Gastroesophageal sphincter (tissue), 4 donors: ENCODE results near the gene HMOX2. TPM values are rescaled to one million over a fixed set of nuclear protein-coding genes. Genes with fewer than 3 reads are reported as not detected.

Source experiments
- ATAC-seq: fragments of 150-250 bp; one replicate; pipeline ENCODE4 v1.9.1; 2016; ENCODE audit warnings: mild to moderate bottlenecking, moderate library complexity
- H3K27ac ChIP-seq, 4 donors: fragments of 200-600 bp; sonication (generic) in 3 of 4; 1 replicate in 3 of 4; 2 replicates in 1 of 4; pipeline ENCODE4 v1.5.1; 2016 to 2019
- H3K27me3 ChIP-seq: fragments of 200-600 bp; sonication (generic); one replicate; pipeline ENCODE4 v1.5.1; 2019
- H3K36me3 ChIP-seq, 2 donors: fragments of 200-600 bp; sonication (generic); one replicate each; pipeline ENCODE4 v1.5.1; 2019; ENCODE audit warnings: control low read depth in 1 of 2
- H3K4me1 ChIP-seq, 3 donors: fragments of 200-600 bp; sonication (generic); 1 replicate in 2 of 3; 2 replicates in 1 of 3; pipeline ENCODE4 v1.5.1; 2016 to 2019; ENCODE audit warnings: control low read depth in 2 of 3
- H3K4me3 ChIP-seq, 2 donors: fragments of 200-600 bp; sonication (generic); one replicate each; pipeline ENCODE4 v1.5.1; 2019; ENCODE audit warnings: mild to moderate bottlenecking in 1 of 2, moderate library complexity in 1 of 2
- H3K9me3 ChIP-seq, 3 donors: fragments of 200-600 bp; sonication (generic); one replicate each; pipeline ENCODE4 v1.5.1; 2017 to 2019; ENCODE audit warnings: control low read depth in 2 of 3
- EP300 ChIP-seq: sonication (generic); formaldehyde crosslinking; IDR thresholded peaks from one replicate; pipeline ENCODE4 v1.6.1; 2017; ENCODE audit warnings: antibody characterized with exemption, mild to moderate bottlenecking
- POLR2A ChIP-seq, 2 donors: fragments of 450-650 bp; IDR thresholded peaks; one replicate each; pipeline ENCODE4 v1.6.1; 2017; ENCODE audit warnings: antibody characterized with exemption in 2 of 2, mild to moderate bottlenecking in 2 of 2, moderate library complexity in 1 of 2
- POLR2AphosphoS5 ChIP-seq: sonication (generic); formaldehyde crosslinking; IDR thresholded peaks from one replicate; pipeline ENCODE4 v1.6.1; 2017; ENCODE audit warnings: antibody characterized with exemption
- WGBS, 2 donors: methylation state at CpG; one replicate each; pipeline ENCODE4 v1.1.5; 2018; ENCODE audit warnings: low coverage in 1 of 2; 5-methylcytosine and 5-hydroxymethylcytosine counted together
- total RNA-seq, 4 donors: library from RNA; depleted of rRNA; stranded (reverse); fragments of >200 nt; gene quantifications; one replicate each; pipeline ENCODE4 v1.1.0, GENCODE V29; 2016
- TF ChIP-seq, protein P1 (sequence below), 4 experiments: fragments of 200-600 bp in 2 of 4; fragments of 450-650 bp in 2 of 4; sonication (generic) in 1 of 4; IDR thresholded peaks; one replicate each; pipeline ENCODE4 v1.5.1; 2017 to 2019; ENCODE audit warnings: antibody characterized with exemption in 4 of 4, mild to moderate bottlenecking in 2 of 4, moderate library complexity in 2 of 4

HMOX2 gene
- total RNA-seq, 4 donors from 2014 or later = 26.3 to 66.3 (median 36.2) TPM

DNA sequence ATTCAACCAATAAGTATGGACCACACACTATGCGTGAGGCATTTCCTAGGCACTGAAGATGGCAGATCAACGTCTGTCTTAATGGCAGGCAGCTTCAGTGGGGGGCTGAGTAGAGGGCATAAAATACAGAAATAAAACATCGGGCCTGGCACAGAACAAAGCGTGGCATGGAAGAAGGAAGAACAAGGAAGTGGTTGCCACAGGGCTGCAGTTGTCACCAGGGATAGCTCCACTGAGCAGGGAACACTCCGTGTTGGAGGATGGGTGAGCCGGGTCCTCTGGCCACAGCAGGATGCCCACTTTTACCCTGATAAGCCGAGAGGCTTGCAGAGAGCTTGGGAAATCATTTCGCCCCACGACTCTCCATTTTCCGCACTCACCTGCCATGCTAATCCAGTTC is 56.0 kb downstream of the HMOX2 start:
- Histone ChIP-seq H3K36me3 (peaks cover 0 to 17% of the 10 kb centered on the region in 2 donors), H3K27me3 (no peaks in the 10 kb centered on the region), H3K4me3 (no peak overlapping the region), H3K27ac (no peak overlapping the region), H3K9me3 (no peaks in the 10 kb centered on the region), H3K4me1 (peaks cover 0 to 38% (median 5%) of the 10 kb centered on the region in 3 donors)
- WGBS, 2 donors = 93 to 98% methylated on average over 8 to 10 of the region's 10 CpGs
- no peak for ATAC-seq
- TF ChIP-seq POLR2AphosphoS5 (no peak), EP300 (no peak), POLR2A (IDR thresholded peaks at IDR 0.05) (no peak)
- TF ChIP-seq, protein P1, sequence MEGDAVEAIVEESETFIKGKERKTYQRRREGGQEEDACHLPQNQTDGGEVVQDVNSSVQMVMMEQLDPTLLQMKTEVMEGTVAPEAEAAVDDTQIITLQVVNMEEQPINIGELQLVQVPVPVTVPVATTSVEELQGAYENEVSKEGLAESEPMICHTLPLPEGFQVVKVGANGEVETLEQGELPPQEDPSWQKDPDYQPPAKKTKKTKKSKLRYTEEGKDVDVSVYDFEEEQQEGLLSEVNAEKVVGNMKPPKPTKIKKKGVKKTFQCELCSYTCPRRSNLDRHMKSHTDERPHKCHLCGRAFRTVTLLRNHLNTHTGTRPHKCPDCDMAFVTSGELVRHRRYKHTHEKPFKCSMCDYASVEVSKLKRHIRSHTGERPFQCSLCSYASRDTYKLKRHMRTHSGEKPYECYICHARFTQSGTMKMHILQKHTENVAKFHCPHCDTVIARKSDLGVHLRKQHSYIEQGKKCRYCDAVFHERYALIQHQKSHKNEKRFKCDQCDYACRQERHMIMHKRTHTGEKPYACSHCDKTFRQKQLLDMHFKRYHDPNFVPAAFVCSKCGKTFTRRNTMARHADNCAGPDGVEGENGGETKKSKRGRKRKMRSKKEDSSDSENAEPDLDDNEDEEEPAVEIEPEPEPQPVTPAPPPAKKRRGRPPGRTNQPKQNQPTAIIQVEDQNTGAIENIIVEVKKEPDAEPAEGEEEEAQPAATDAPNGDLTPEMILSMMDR (IDR thresholded peaks at IDR 0.05) = no peak

DNA sequence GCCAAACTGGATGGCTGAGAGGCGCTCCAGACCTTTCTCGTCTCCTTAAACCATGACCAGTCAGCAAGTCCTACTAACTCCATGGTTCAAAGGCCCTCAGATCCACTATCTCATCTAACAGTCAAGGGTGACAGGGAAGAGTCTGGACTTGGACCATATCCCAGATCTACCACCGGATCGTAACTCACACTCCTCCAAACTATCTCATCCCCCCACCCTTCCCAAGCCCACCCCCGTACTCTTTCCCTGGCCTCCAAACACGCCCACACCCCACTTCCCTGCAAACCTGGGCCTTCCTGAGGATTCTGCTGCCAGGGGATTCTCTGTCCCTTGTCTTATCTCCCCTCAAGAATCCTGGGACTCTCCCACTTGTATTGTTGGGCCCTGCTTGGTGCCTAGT is 57.3 kb downstream of the HMOX2 start:
- no peaks in the 10 kb centered on the region for H3K9me3 ChIP-seq
- peak overlapping the region in 2 of 4 donors; percentile 35 to 56 for H3K27ac ChIP-seq
- H3K4me1 ChIP-seq = peaks cover 0 to 44% (median 9%) of the 10 kb centered on the region in 3 donors
- ATAC-seq = no peak
- peaks cover 0 to 17% of the 10 kb centered on the region in 2 donors for H3K36me3 ChIP-seq
- no peak overlapping the region for H3K4me3 ChIP-seq
- H3K27me3 ChIP-seq = no peaks in the 10 kb centered on the region
- TF ChIP-seq POLR2AphosphoS5 (no peak), EP300 (no peak), POLR2A (IDR thresholded peaks at IDR 0.05) (no peak)
- TF ChIP-seq, protein P1 (IDR thresholded peaks at IDR 0.05) = no peak
- WGBS, 2 donors = 73 to 76% methylated on average over 3 to 5 of the region's 6 CpGs

DNA sequence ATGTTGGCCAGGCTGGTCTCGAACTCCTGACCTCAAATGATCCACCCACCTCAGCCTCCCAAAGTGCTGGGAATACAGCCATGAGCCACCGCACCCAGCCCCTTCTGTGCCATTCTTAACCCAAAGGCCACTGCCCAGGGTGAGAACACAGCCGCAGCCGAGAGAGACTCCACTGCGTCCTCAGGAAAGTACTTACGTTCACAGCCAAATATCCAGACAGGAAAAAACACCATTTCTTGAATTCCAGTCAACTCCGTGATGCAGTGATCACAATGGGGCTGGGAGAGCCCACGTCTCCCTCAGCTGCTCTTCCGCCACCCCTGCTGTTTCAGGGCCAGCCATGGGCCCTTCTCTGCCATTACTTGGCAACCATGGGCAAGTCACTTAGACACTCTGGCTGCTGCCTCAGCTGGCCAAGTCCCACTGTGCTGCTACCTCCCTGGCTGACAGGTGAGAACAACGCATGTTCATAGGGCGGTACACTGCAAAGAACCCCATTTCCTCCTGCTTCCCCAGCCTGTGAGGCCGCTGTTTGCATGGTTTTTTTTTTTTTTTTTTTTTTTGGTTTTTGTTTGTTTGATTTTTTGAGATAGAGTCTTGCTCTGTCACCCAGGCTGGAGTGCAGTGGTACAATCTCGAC is 58.1 kb downstream of the HMOX2 start:
- Histone ChIP-seq H3K27ac (peak overlapping the region in 2 of 4 donors; percentile 35 to 56), H3K9me3 (no peaks in the 10 kb centered on the region), H3K4me1 (peaks cover 0 to 37% (median 9%) of the 10 kb centered on the region in 3 donors), H3K27me3 (no peaks in the 10 kb centered on the region), H3K36me3 (peaks cover 0 to 17% of the 10 kb centered on the region in 2 donors), H3K4me3 (no peak overlapping the region)
- no peak for ATAC-seq
- WGBS, 2 donors = 81 to 92% methylated on average over 2 to 9 of the region's 13 CpGs
- TF ChIP-seq EP300 (no peak), POLR2A (IDR thresholded peaks at IDR 0.05) (no peak), POLR2AphosphoS5 (no peak)
- TF ChIP-seq, protein P1 (IDR thresholded peaks at IDR 0.05) = no peak

DNA sequence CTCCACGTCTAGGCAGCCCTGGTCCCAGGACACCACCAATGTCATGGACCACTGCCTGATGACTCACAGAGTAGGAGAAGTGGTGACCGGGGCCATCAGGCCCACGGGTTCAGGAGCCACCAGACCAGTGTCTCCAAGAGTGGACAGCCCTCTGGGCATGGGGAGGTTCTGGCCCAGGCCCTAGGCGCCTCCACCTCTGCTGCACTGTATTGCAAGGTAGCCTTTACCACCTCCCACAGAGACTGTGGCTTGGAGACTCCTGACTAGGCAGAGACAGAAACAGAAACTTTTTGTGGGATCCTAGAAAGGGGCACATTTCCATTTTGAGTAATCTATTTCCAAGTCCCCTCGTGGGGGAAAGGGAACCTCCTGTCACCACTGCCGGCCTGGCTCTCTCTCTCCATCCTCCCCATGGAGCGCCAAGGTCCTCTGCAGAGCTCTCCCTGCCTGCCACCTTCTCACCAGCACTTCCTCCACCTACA is 59.5 kb downstream of the HMOX2 start:
- TF ChIP-seq POLR2A (IDR thresholded peaks at IDR 0.05) (no peak), POLR2AphosphoS5 (no peak), EP300 (no peak)
- TF ChIP-seq, protein P1 (IDR thresholded peaks at IDR 0.05) = no peak
- ATAC-seq = no peak
- Histone ChIP-seq H3K4me3 (no peak overlapping the region), H3K9me3 (peaks cover 0 to 10% (median 0%) of the 10 kb centered on the region in 3 donors), H3K4me1 (peaks cover 0 to 30% (median 9%) of the 10 kb centered on the region in 3 donors), H3K36me3 (peaks cover 0 to 17% of the 10 kb centered on the region in 2 donors), H3K27ac (peak overlapping the region in 1 of 4 donors; percentile 5), H3K27me3 (no peaks in the 10 kb centered on the region)
- 87 to 93% methylated on average over 3 of the region's 7 CpGs for WGBS, 2 donors
